GM18517 (cell line): Measurements from ENCODE around the gene CCDC196.
"Not testable (repeated sequence)": the region's sequence is repeated elsewhere in the genome, so short reads cannot be mapped to it uniquely, and the experiment has no call there.

Source experiments
- ATAC-seq: cut with Tn5 transposase; IDR thresholded peaks from one replicate; pipeline ENCODE4 v1.9.1; 2021; ENCODE audit warnings: mild to moderate bottlenecking, moderate library complexity; ENCODE audit not compliant: unreplicated experiment

Gene CCDC196

GRCh38 chr14:66495218-66496098, 9.3 kb downstream of the CCDC196 start:
- ATAC-seq = peak; percentile 73

- ATAC-seq = no peak
Measured at GRCh38 chr14:66496188-66496807, 10.1 kb downstream of the CCDC196 start.

GRCh38 chr14:66496911-66497310, 10.7 kb downstream of the CCDC196 start:
- ATAC-seq = no peak

GRCh38 chr14:66498311-66498710, 12.1 kb downstream of the CCDC196 start:
- ATAC-seq = no peak

- ATAC-seq = no peak
Measured at GRCh38 chr14:66501592-66501991, 15.4 kb downstream of the CCDC196 start.

GRCh38 chr14:66502836-66503235, 16.7 kb downstream of the CCDC196 start:
- ATAC-seq = not testable (repeated sequence)

- no peak for ATAC-seq
Measured at GRCh38 chr14:66503532-66503931, 17.4 kb downstream of the CCDC196 start.

- peak; percentile 25 for ATAC-seq
Measured at GRCh38 chr14:66507181-66507721, 21.1 kb downstream of the CCDC196 start.

GRCh38 chr14:66507722-66508546, 21.8 kb downstream of the CCDC196 start, which contains the start of gene GPHN:
GPHN (plus strand) TSS chr14:66508147.
- peak; percentile 77 for ATAC-seq

GRCh38 chr14:66508547-66508845, 22.3 kb downstream of the CCDC196 start:
- no peak for ATAC-seq

- peak; percentile 23 for ATAC-seq
Measured at GRCh38 chr14:66508846-66509621, 22.9 kb downstream of the CCDC196 start.

- ATAC-seq = no peak
Measured at GRCh38 chr14:66509874-66510273, 23.7 kb downstream of the CCDC196 start.

GRCh38 chr14:66511849-66512248, 25.7 kb downstream of the CCDC196 start:
- peak; percentile 17 for ATAC-seq

GRCh38 chr14:66514213-66514612, 28.0 kb downstream of the CCDC196 start:
- no peak for ATAC-seq

GRCh38 chr14:66530526-66530925, 44.4 kb downstream of the CCDC196 start:
- ATAC-seq = no peak

- ATAC-seq = no peak
Measured at GRCh38 chr14:66539034-66539433, 52.9 kb downstream of the CCDC196 start.

- ATAC-seq = no peak
Measured at GRCh38 chr14:66540038-66540437, 53.9 kb downstream of the CCDC196 start.

GRCh38 chr14:66541627-66542026, 55.5 kb downstream of the CCDC196 start:
- ATAC-seq = no peak

GRCh38 chr14:66543996-66544395, 57.8 kb downstream of the CCDC196 start:
- no peak for ATAC-seq

GRCh38 chr14:66545191-66545590, 59.0 kb downstream of the CCDC196 start:
- not testable (repeated sequence) for ATAC-seq
